Activated T-helper 1 cell treated with Interleukin-2 at 50 U/mL for 16 hours (primary cell): Measurements from ENCODE around the gene ZBTB21.

ENCODE experiments used
- DNase-seq: peaks from one replicate; pipeline ENCODE4 v3.0.0-alpha.2; 2020; ENCODE audit warnings: low read depth

Gene ZBTB21

GRCh38 chr21:42009831-42010506 lies at the start of gene ZBTB21:
Gene ZBTB21, minus strand, starts transcription at chr21:42010360. Its CDS starts 16,265 bp downstream, at chr21:41994095.
- DNase-seq, result peak; percentile 98

GRCh38 chr21:42059721-42060120 lies 49.6 kb upstream of the ZBTB21 start:
- DNase-seq, result no peak

- no peak for DNase-seq
Measured at GRCh38 chr21:42059141-42059540, 49.0 kb upstream of the ZBTB21 start.

GRCh38 chr21:42058631-42059111 lies 48.5 kb upstream of the ZBTB21 start:
- no peak for DNase-seq

- DNase-seq, result no peak
Measured at GRCh38 chr21:42057851-42058437, 47.8 kb upstream of the ZBTB21 start.

GRCh38 chr21:42056996-42057689 lies 47.0 kb upstream of the ZBTB21 start:
- no peak for DNase-seq

- DNase-seq, result no peak
Measured at GRCh38 chr21:42056468-42056867, 46.3 kb upstream of the ZBTB21 start.

GRCh38 chr21:42055425-42055824 lies 45.3 kb upstream of the ZBTB21 start:
- DNase-seq, result no peak

GRCh38 chr21:42051788-42052187 lies 41.6 kb upstream of the ZBTB21 start:
- no peak for DNase-seq

- DNase-seq, result no peak
Measured at GRCh38 chr21:42049578-42050430, 39.6 kb upstream of the ZBTB21 start.

- no peak for DNase-seq
Measured at GRCh38 chr21:42048870-42049577, 38.9 kb upstream of the ZBTB21 start.

- DNase-seq, result no peak
Measured at GRCh38 chr21:42047821-42048613, 37.9 kb upstream of the ZBTB21 start.

- no peak for DNase-seq
Measured at GRCh38 chr21:42044871-42045495, 34.8 kb upstream of the ZBTB21 start.

- no peak for DNase-seq
Measured at GRCh38 chr21:42043961-42044360, 33.8 kb upstream of the ZBTB21 start.

GRCh38 chr21:42043201-42043895 lies 33.2 kb upstream of the ZBTB21 start:
- no peak for DNase-seq

- DNase-seq, result no peak
Measured at GRCh38 chr21:42042651-42043050, 32.5 kb upstream of the ZBTB21 start.

GRCh38 chr21:42041711-42042110 lies 31.6 kb upstream of the ZBTB21 start:
- no peak for DNase-seq

GRCh38 chr21:42041246-42041645 lies 31.1 kb upstream of the ZBTB21 start:
- no peak for DNase-seq

GRCh38 chr21:42040411-42041180 lies 30.4 kb upstream of the ZBTB21 start:
- no peak for DNase-seq
